Measurements from ENCODE around the gene TGFBI. TPM values are rescaled to one million over a fixed set of nuclear protein-coding genes. Genes with fewer than 3 reads are reported as not detected.

Gene TGFBI
- total RNA-seq, 3 donors from 2014 or later: 0.81 to 0.84 (median 0.82) TPM

DNA sequence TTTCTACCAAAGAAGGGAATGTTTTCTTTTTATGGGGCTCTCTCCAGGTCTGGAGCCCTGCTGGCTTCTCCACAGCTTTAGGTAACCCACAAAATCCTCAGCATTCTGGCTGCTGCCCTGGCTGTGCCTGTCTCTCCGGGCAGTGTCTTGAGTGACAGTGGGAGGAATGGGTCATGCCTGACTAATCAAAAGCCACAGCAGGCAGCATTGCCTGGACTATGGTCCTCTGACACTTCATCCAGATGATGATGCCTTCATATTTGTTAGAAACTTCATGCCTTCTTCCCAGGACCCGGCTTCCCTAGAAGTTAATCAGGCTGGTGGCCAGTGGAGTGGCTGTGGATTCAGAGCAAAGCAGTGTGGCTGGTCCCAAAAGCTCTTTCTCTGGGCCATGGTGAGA lies 32.2 kb upstream of the TGFBI start:
- Mint-ChIP-seq H3K36me3 (ENCODE audit: insufficient read depth) (no peaks in the 10 kb centered on the region), H3K4me1 (ENCODE audit: low read depth) (no peaks in the 10 kb centered on the region), H3K4me3 (no peak overlapping the region), H3K9me3 (no peaks in the 10 kb centered on the region), H3K27me3 (ENCODE audit: low read depth) (peaks cover 4% of the 10 kb centered on the region)
- DNase-seq (no peak), ATAC-seq (no peak)

DNA sequence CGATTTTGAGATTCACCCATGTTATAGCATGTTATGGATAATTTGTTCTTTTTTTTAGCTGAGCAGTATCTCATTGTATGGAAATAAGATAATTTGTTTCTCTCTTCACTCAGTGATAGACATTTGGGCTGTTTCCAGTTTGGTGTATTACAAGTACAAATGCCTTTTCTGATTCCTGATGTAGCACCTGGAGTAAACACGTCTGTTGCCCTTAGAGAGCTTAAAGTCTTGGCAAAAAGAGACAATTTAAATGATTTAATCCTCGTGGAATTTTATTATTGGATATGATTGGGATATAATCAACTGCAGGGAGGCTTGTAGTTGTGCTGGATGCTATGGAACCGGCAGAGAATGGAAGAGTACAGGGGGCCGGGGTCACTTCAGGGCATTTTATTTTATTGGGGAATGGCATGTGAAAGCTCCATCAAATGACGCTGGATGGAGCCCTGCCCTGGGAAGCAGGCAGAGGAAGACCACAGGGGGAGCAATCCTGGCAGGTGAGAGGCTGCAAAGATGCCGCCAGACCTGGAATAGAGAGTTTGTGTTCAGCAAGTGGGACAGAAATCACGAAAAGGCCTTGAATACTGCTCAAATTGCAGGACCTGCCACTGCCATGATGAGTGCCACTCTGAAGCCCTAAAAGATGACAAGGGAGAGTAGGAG lies 31.0 kb upstream of the TGFBI start:
- Mint-ChIP-seq H3K4me1 (ENCODE audit: low read depth) (no peaks in the 10 kb centered on the region), H3K27me3 (ENCODE audit: low read depth) (peaks cover 4% of the 10 kb centered on the region), H3K4me3 (no peak overlapping the region), H3K36me3 (ENCODE audit: insufficient read depth) (no peaks in the 10 kb centered on the region), H3K9me3 (no peaks in the 10 kb centered on the region)
- ATAC-seq (no peak), DNase-seq (no peak)

DNA sequence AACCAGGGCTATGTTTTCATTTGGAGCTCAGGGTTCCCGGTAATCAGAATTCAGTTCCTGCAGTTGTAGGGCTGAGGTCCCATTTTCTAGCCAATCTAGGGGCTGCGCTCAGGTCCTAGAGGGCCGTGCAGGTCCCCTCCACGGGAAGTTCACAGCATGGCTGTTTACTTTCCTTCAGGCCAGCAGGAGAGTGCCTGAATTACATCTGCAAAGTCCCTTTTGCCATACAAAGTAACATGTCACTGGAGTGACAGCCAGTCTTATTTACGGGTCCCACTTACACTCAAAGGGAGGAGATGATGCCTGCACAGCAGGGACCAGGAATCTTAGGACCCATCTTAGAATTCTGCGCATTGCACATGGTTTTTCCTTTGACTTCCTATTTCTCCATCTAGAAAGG lies 29.9 kb upstream of the TGFBI start:
- DNase-seq: no peak
- Mint-ChIP-seq H3K9me3 (no peaks in the 10 kb centered on the region), H3K4me1 (ENCODE audit: low read depth) (no peaks in the 10 kb centered on the region)

DNA sequence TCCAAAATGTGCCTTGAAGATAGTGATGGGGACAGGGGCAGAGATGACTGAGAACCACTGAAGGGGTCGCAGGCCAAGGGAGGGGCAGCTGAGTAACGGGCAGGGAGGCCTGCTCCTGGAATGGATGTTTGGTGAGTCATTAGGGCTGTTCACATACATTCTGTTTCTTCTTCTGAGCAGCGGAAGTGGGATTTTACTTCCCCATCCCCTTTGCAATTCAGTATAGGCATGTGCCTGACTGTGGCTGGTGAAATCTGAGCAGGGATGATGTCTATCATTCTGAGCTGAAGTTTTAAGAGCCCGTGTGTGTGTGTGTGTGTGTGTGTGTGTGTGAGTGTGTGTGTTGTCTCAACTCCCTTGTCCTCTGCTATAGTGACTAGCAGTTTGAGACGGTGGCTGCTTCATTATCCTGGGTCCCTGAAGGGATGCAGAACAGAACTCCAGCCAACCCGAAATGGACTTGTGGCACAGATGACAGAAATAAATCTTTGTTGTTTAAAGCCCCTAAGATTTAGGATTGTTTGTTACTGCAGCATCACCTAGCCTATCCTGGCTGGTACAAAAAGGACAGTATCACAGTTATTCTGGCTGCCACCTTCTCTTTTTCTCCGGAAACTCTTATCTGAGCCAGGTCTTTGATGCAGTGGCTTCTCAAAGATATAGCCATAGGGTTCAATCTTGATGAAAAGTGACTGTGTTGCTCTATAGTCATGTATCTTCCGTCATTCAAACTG lies 29.2 kb upstream of the TGFBI start:
- ATAC-seq: no peak
- Mint-ChIP-seq H3K4me1 (ENCODE audit: low read depth) (no peaks in the 10 kb centered on the region), H3K27me3 (ENCODE audit: low read depth) (peaks cover 4% of the 10 kb centered on the region), H3K9me3 (no peaks in the 10 kb centered on the region), H3K4me3 (no peak overlapping the region), H3K36me3 (ENCODE audit: insufficient read depth) (no peaks in the 10 kb centered on the region)
- DNase-seq: no peak

More for the DNA sequence above, 29.9 kb upstream of the TGFBI start:
- Mint-ChIP-seq H3K36me3 (ENCODE audit: insufficient read depth) (no peaks in the 10 kb centered on the region), H3K4me3 (no peak overlapping the region), H3K27me3 (ENCODE audit: low read depth) (peaks cover 4% of the 10 kb centered on the region)
- ATAC-seq: no peak

DNA sequence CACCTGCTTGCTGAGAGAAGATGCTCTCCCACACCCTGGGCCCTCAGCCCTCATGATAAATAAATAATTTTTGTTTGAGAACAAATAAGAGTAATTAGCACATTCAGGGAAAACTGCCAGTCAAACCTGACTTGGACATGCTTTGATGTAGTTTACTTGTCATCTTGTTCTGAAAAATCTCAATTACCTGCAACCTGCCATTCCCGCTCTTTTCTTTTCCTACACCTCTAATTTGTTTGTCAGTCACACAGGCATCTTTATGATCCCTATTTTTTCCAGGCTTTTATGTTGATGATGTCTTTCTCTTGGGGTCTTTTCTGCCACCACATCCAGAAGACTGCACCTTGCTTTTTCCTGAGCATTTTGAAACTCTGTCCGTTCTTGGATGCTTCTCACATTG lies 28.6 kb upstream of the TGFBI start:
- DNase-seq (no peak), ATAC-seq (no peak)
- H3K4me3 Mint-ChIP-seq: no peak overlapping the region
- no peaks in the 10 kb centered on the region for H3K9me3 Mint-ChIP-seq
- H3K4me1 Mint-ChIP-seq (ENCODE audit: low read depth): no peaks in the 10 kb centered on the region
- no peaks in the 10 kb centered on the region for H3K36me3 Mint-ChIP-seq (ENCODE audit: insufficient read depth)
- peaks cover 4% of the 10 kb centered on the region for H3K27me3 Mint-ChIP-seq (ENCODE audit: low read depth)

DNA sequence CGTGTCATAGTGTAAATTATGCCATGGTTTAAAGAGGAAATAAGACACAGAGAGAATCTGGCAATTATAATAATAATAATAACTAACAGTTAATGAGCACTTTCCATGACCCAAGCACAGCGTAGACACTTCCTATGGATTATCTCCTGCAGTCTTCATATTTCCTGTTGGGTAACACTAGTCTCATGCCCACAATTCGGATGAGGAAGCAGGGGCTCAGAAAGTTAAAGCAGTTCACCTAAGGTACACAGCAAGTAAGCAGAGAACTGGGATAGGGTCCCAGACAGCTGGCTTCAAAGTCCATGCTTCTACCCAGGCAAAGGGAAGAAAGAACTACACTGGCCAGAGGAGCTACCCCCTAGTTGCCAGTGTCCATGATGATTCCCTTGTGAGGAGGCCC lies 27.9 kb upstream of the TGFBI start:
- DNase-seq: no peak
- Mint-ChIP-seq H3K4me1 (ENCODE audit: low read depth) (no peaks in the 10 kb centered on the region), H3K4me3 (no peak overlapping the region), H3K36me3 (ENCODE audit: insufficient read depth) (no peaks in the 10 kb centered on the region), H3K9me3 (no peaks in the 10 kb centered on the region), H3K27me3 (ENCODE audit: low read depth) (peaks cover 4% of the 10 kb centered on the region)
- no peak for ATAC-seq

DNA sequence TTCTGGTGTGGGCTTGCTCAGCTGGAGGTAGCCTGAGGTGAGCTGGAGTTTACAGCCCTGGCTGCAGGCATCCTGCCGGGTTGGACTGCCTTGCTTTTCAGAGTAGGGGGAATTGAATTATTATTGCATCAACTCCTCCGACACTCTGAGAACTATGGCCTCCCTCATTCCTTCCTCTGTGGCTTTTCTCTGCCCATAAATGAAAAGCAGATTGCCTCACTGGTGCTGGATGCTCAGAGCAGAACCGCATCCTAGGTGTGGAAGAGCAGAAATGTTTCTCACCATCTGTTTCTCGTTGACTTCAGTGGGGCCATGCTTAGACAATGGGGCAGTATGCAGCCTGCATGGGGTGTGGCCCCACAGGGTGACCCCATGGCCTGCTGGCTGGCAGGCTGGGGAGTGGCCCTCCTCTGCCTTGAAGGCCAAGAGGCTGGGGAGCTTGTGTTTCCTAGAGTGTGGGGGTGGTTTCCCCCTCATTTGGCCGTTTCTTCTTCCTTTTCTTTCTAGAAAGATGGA lies 27.3 kb upstream of the TGFBI start:
- ATAC-seq (no peak), DNase-seq (no peak)
- Mint-ChIP-seq H3K27me3 (ENCODE audit: low read depth) (peaks cover 1% of the 10 kb centered on the region), H3K4me3 (no peak overlapping the region), H3K36me3 (ENCODE audit: insufficient read depth) (no peaks in the 10 kb centered on the region), H3K4me1 (ENCODE audit: low read depth) (no peaks in the 10 kb centered on the region), H3K9me3 (no peaks in the 10 kb centered on the region)

DNA sequence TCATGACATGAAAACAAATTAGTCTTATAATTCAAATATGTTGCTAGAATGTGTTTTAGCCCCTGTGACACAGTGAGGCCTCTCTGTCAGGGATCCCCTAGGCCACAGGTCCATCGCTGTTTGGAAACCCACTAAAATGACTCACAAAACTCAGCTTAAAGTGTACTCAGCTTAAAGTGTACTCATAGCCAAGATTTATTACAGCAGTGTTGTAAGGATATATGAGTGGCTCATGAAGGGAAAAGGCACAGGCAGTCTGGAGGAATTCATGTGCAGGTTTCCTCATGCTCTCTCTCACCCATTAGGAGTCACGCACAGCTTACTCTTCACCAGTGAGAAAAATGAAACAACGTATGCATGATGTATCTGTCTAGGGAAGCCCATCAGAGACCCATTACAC lies 24.4 kb upstream of the TGFBI start:
- Mint-ChIP-seq H3K36me3 (ENCODE audit: insufficient read depth) (no peaks in the 10 kb centered on the region), H3K9me3 (peaks cover 3% of the 10 kb centered on the region), H3K27me3 (ENCODE audit: low read depth) (peaks cover 4% of the 10 kb centered on the region), H3K4me3 (no peak overlapping the region), H3K4me1 (ENCODE audit: low read depth) (no peaks in the 10 kb centered on the region)
- ATAC-seq (no peak), DNase-seq (no peak)

DNA sequence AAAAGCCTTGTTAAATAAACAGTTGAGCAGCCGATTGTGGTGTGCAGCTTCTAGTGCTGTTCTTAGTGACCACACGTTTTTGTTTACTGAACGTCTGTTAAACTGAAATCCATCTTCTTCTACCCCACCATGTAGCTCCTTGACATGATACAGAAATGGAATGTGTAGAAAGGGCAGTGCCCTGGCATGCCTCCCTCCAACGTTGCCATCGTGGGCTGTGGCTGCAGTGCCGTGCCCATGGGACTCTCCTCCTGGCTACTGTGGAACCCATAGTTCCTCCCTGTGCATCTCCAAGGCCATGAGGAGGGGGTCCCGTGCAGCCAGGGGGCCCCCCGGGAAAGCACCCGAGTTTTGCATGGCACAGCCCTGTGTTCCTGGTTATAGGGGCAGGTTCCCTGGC lies 23.3 kb upstream of the TGFBI start:
- no peaks in the 10 kb centered on the region for H3K36me3 Mint-ChIP-seq (ENCODE audit: insufficient read depth)

DNA sequence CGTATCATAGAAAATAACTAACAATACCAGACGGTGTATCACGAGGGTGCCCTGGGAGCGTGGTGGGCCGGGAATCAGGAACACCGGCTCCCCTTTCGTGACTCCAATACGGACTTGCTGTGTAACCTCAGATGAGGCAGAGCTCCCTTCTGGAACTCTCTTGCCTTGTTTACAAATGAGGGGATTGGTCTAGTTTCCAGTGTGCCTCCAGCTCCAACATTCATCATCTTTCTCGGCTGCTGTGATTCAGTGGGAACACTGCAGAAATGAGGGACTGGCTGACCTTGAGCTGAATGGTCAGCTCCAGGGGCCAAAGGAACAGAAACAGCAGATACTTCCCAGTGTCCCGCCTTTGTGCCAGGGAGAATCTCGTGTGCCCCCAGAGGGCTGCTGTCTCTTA lies 22.6 kb upstream of the TGFBI start:
- H3K36me3 Mint-ChIP-seq (ENCODE audit: insufficient read depth): no peaks in the 10 kb centered on the region
- H3K4me3 Mint-ChIP-seq: no peak overlapping the region
- no peak for DNase-seq
- H3K9me3 Mint-ChIP-seq: peaks cover 3% of the 10 kb centered on the region
- no peaks in the 10 kb centered on the region for H3K4me1 Mint-ChIP-seq (ENCODE audit: low read depth)
- no peak for ATAC-seq
- peaks cover 4% of the 10 kb centered on the region for H3K27me3 Mint-ChIP-seq (ENCODE audit: low read depth)

More for the DNA sequence above, 23.3 kb upstream of the TGFBI start:
- no peak for ATAC-seq
- Mint-ChIP-seq H3K27me3 (ENCODE audit: low read depth) (peaks cover 4% of the 10 kb centered on the region), H3K4me1 (ENCODE audit: low read depth) (no peaks in the 10 kb centered on the region), H3K4me3 (no peak overlapping the region), H3K9me3 (peaks cover 3% of the 10 kb centered on the region)
- DNase-seq: no peak

DNA sequence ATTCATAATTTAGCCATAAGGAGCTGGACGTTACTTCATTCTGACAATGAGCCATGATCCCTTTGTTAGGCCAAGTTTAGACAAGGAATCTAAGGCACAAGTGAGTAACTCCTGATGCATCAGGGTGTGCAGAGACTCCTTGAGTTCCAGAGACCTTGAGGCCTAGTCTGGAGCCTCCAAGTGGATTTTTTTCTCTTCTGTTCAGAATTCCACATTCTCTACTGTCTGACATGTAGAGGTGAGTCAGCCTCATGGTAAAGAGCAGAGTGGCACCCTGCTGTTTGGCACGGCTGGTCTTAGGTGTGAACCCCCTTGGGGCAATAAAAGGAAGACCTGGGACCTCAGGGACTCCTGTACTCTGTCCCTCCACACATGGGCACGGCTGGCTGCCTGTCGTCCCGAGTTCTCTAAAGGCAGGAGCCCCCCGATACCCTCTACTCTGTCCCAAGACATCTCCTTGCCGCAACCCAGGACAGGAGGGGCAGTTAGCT lies 22.0 kb upstream of the TGFBI start:
- Mint-ChIP-seq H3K36me3 (ENCODE audit: insufficient read depth) (no peaks in the 10 kb centered on the region), H3K27me3 (ENCODE audit: low read depth) (peaks cover 4% of the 10 kb centered on the region), H3K9me3 (peaks cover 3% of the 10 kb centered on the region), H3K4me3 (no peak overlapping the region), H3K4me1 (ENCODE audit: low read depth) (no peaks in the 10 kb centered on the region)
- no peak for DNase-seq
- no peak for ATAC-seq

DNA sequence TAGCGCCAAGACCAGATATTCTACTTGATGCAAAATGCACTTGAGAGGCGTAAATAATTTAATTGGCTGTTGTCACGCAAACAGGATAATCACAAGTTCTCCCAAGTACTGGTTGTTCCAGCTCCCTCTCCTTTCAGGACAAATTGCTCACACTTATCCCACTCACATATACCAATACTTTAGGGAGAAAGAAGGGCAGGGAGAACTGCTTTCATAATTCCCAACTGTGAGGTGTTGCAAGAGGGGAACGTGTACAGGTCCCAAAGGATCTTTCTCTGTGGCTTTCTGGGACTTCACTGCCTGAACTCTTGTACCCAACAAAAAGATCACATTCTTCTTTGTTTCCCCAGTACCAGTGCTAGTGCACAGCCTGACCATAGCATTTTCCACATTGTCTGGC lies 21.5 kb upstream of the TGFBI start:
- Mint-ChIP-seq H3K4me1 (ENCODE audit: low read depth) (peaks cover 2% of the 10 kb centered on the region), H3K27me3 (ENCODE audit: low read depth) (peaks cover 4% of the 10 kb centered on the region), H3K36me3 (ENCODE audit: insufficient read depth) (no peaks in the 10 kb centered on the region), H3K9me3 (peaks cover 3% of the 10 kb centered on the region), H3K4me3 (no peak overlapping the region)
- no peak for ATAC-seq
- no peak for DNase-seq

DNA sequence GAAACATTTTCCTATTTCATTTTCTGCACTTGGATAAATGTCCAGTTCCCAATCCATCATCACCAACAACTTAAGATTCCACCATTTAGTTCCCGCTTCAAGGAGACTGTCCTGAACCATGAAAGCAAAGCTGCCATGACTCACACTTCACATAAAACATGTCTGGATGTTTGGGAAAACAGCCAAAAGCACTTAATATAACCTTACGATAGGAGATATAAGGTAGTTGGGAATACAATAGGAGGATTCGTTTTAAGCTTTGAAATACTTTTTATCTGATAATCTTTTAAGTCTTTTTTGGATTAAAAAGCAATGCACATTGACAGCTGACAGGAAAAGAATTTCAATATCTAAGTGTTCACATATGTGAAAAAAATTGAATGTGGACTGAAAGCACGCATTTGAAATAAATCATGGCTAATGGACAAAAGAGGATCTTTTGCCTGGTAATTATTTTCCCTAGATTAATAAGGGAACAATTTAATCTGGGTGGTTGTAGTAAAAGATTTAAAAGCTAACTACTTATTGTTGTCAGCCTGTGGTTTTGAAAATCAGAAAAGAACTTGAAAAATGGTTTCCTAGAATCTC lies 17.3 kb upstream of the TGFBI start:
- Mint-ChIP-seq H3K27me3 (ENCODE audit: low read depth) (peaks cover 8% of the 10 kb centered on the region), H3K36me3 (ENCODE audit: insufficient read depth) (no peaks in the 10 kb centered on the region), H3K9me3 (peaks cover 3% of the 10 kb centered on the region), H3K4me1 (ENCODE audit: low read depth) (peaks cover 2% of the 10 kb centered on the region), H3K4me3 (no peak overlapping the region)
- DNase-seq: no peak
- ATAC-seq: no peak

DNA sequence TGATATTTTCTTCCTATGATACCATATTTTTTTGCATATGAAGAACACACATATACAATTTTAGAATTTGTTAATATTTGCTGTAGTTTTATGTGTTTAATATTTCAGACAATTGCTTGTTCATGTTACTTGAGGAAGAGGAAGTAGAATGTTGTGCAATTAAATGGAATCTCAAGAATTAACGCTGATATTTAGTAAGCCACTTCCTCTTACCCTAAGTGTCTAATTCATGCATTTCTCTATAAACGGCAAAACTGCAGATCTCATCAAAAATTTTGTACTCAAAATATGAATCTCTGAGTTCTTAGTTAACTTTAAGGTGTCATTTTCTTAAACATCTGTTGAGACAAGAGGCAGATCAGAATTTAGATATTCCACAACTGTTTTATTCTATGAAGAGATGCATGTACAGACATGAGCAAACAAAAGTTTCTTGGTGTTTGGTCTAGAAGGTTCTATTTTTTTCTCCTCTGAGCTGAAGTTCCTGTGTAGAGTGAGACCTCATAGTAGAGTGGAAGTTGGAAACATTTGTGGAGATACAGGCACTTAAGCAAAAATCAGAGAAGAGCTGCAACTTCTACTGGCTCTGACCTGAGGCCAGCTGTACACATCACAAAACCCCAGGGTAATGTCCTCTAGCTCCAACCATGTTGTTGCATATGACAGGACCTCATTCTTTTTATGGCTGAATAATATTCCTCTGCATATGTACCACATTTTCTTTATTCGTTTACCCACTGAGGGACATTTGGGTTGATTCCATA lies 16.6 kb upstream of the TGFBI start:
- ATAC-seq (no peak), DNase-seq (no peak)
- Mint-ChIP-seq H3K27me3 (ENCODE audit: low read depth) (peaks cover 8% of the 10 kb centered on the region), H3K4me1 (ENCODE audit: low read depth) (peaks cover 2% of the 10 kb centered on the region), H3K36me3 (ENCODE audit: insufficient read depth) (no peaks in the 10 kb centered on the region), H3K4me3 (no peak overlapping the region), H3K9me3 (peaks cover 3% of the 10 kb centered on the region)

Data from activated T-cell treated with anti-CD3 and anti-CD28 coated beads, Interleukin-2, amount 50 U/mL, for 4 hours (primary cell).